ENCODE data around the gene SH3RF3. TPM values are rescaled to one million over a fixed set of nuclear protein-coding genes. Genes with fewer than 3 reads are reported as not detected.
"Not testable (repeated sequence)": the region's sequence is repeated elsewhere in the genome, so short reads cannot be mapped to it uniquely, and the experiment has no call there.

The SH3RF3 gene
- polyA plus RNA-seq, 1 donor (not counting 4 experiments of a cell fraction or from before 2014, with no cell fraction given): 0.08 TPM

- H2AFZ ChIP-seq (ENCODE audit: control insufficient read depth, low read length): no peak overlapping the region
- H4K20me1 ChIP-seq (ENCODE audit: control insufficient read depth, extremely low read depth, insufficient read depth, low read length): no peaks in the 10 kb centered on the region
- FAIRE-seq: no peak
Measured at GRCh38 chr2:109120166-109120565, 8.8 kb upstream of the SH3RF3 start.

GRCh38 chr2:109120686-109121085 is 8.3 kb upstream of the SH3RF3 start:
- H3K9me3 ChIP-seq (ENCODE audit: control insufficient read depth, low read depth, low read length); H2AFZ ChIP-seq (ENCODE audit: control insufficient read depth, low read length); H3K4me3 ChIP-seq (ENCODE audit: control insufficient read depth in 2 of 3, extremely low read depth in 1 of 3, insufficient read depth in 2 of 3, low read depth in 1 of 3, low read length in 3 of 3); H3K27ac ChIP-seq (ENCODE audit: control insufficient read depth, insufficient read depth, low read length); H3K9me1 ChIP-seq (ENCODE audit: control insufficient read depth, extremely low read depth, insufficient read depth, low read length); dilution Hi-C loops (cut with MboI; ENCODE audit: extremely low pct_ligation_motif_present, low sequenced_read_pairs); H3K4me2 ChIP-seq (ENCODE audit: control insufficient read depth, extremely low read depth, insufficient read depth, low read depth, low read length); DNase-seq (ENCODE audit: low read depth, low spot score); FAIRE-seq; H3K36me3 ChIP-seq (ENCODE audit: control insufficient read depth in 2 of 2, extremely low read depth in 1 of 2, insufficient read depth in 2 of 2, low read length in 2 of 2); H3K79me2 ChIP-seq (ENCODE audit: control insufficient read depth, insufficient read depth, low read length); H4K20me1 ChIP-seq (ENCODE audit: control insufficient read depth, extremely low read depth, insufficient read depth, low read length); H3K4me1 ChIP-seq (ENCODE audit: control insufficient read depth, extremely low read depth, insufficient read depth, low read length); H3K9ac ChIP-seq (ENCODE audit: control insufficient read depth, extremely low read depth, insufficient read depth, low read length): not testable (repeated sequence)
- H3K27me3 ChIP-seq (ENCODE audit: control insufficient read depth, extremely low read depth, insufficient read depth, low read length): peaks cover 17% of the 10 kb centered on the region

More at GRCh38 chr2:109120166-109120565, 8.8 kb upstream of the SH3RF3 start:
- Histone ChIP-seq H3K27ac (ENCODE audit: control insufficient read depth, insufficient read depth, low read length) (no peak overlapping the region), H3K4me2 (ENCODE audit: control insufficient read depth, extremely low read depth, insufficient read depth, low read depth, low read length) (no peak overlapping the region), H3K9ac (ENCODE audit: control insufficient read depth, extremely low read depth, insufficient read depth, low read length) (no peak overlapping the region), H3K79me2 (ENCODE audit: control insufficient read depth, insufficient read depth, low read length) (no peaks in the 10 kb centered on the region), H3K27me3 (ENCODE audit: control insufficient read depth, extremely low read depth, insufficient read depth, low read length) (peaks cover 17% of the 10 kb centered on the region), H3K4me3 (ENCODE audit: control insufficient read depth in 2 of 3, extremely low read depth in 1 of 3, insufficient read depth in 2 of 3, low read depth in 1 of 3, low read length in 3 of 3) (no peak overlapping the region), H3K36me3 (ENCODE audit: control insufficient read depth in 2 of 2, extremely low read depth in 1 of 2, insufficient read depth in 2 of 2, low read length in 2 of 2) (no peaks in the 10 kb centered on the region), H3K4me1 (ENCODE audit: control insufficient read depth, extremely low read depth, insufficient read depth, low read length) (peaks cover 4% of the 10 kb centered on the region), H3K9me3 (ENCODE audit: control insufficient read depth, low read depth, low read length) (no peaks in the 10 kb centered on the region), H3K9me1 (ENCODE audit: control insufficient read depth, extremely low read depth, insufficient read depth, low read length) (no peaks in the 10 kb centered on the region)
- DNase-seq (ENCODE audit: low read depth, low spot score): no peak
- TF ChIP-seq EZH2 (IDR thresholded peaks at IDR 0.05; ENCODE audit: low read length) (no peak), CTCF (optimal IDR thresholded peaks at IDR 0.05 in 1 of 3, IDR thresholded peaks at IDR 0.05 in 1 of 3, conservative IDR thresholded peaks at IDR 0.05 in 1 of 3; ENCODE audit: extremely low read depth in 1 of 3, insufficient read depth in 2 of 3, low read length in 3 of 3) (no peak)
- dilution Hi-C loops (cut with MboI; ENCODE audit: extremely low pct_ligation_motif_present, low sequenced_read_pairs): no loop called here

- Histone ChIP-seq H3K36me3 (ENCODE audit: control insufficient read depth in 2 of 2, extremely low read depth in 1 of 2, insufficient read depth in 2 of 2, low read length in 2 of 2) (no peaks in the 10 kb centered on the region), H3K9me1 (ENCODE audit: control insufficient read depth, extremely low read depth, insufficient read depth, low read length) (no peaks in the 10 kb centered on the region), H3K27me3 (ENCODE audit: control insufficient read depth, extremely low read depth, insufficient read depth, low read length) (peaks cover 23% of the 10 kb centered on the region), H3K4me3 (ENCODE audit: control insufficient read depth in 2 of 3, extremely low read depth in 1 of 3, insufficient read depth in 2 of 3, low read depth in 1 of 3, low read length in 3 of 3) (no peak overlapping the region), H3K27ac (ENCODE audit: control insufficient read depth, insufficient read depth, low read length) (no peak overlapping the region), H3K9me3 (ENCODE audit: control insufficient read depth, low read depth, low read length) (no peaks in the 10 kb centered on the region), H2AFZ (ENCODE audit: control insufficient read depth, low read length) (no peak overlapping the region), H4K20me1 (ENCODE audit: control insufficient read depth, extremely low read depth, insufficient read depth, low read length) (no peaks in the 10 kb centered on the region), H3K4me1 (ENCODE audit: control insufficient read depth, extremely low read depth, insufficient read depth, low read length) (peaks cover 26% of the 10 kb centered on the region), H3K4me2 (ENCODE audit: control insufficient read depth, extremely low read depth, insufficient read depth, low read depth, low read length) (no peak overlapping the region), H3K9ac (ENCODE audit: control insufficient read depth, extremely low read depth, insufficient read depth, low read length) (no peak overlapping the region), H3K79me2 (ENCODE audit: control insufficient read depth, insufficient read depth, low read length) (no peaks in the 10 kb centered on the region)
- dilution Hi-C loops (cut with MboI; ENCODE audit: extremely low pct_ligation_motif_present, low sequenced_read_pairs): no loop called here
- DNase-seq (ENCODE audit: low read depth, low spot score) (no peak), FAIRE-seq (no peak)
- TF ChIP-seq CTCF (optimal IDR thresholded peaks at IDR 0.05 in 1 of 3, IDR thresholded peaks at IDR 0.05 in 1 of 3, conservative IDR thresholded peaks at IDR 0.05 in 1 of 3; ENCODE audit: extremely low read depth in 1 of 3, insufficient read depth in 2 of 3, low read length in 3 of 3): no peak
- no peak for TF ChIP-seq EZH2 (IDR thresholded peaks at IDR 0.05; ENCODE audit: low read length)
Measured at GRCh38 chr2:109123586-109124201, 5.3 kb upstream of the SH3RF3 start.

Data from keratinocyte (primary cell).